ENCODE results near the gene OSBPL7.
A peak's percentile ranks its signal among the peaks of the same experiment; 100 is the strongest.

The OSBPL7 gene

DNA sequence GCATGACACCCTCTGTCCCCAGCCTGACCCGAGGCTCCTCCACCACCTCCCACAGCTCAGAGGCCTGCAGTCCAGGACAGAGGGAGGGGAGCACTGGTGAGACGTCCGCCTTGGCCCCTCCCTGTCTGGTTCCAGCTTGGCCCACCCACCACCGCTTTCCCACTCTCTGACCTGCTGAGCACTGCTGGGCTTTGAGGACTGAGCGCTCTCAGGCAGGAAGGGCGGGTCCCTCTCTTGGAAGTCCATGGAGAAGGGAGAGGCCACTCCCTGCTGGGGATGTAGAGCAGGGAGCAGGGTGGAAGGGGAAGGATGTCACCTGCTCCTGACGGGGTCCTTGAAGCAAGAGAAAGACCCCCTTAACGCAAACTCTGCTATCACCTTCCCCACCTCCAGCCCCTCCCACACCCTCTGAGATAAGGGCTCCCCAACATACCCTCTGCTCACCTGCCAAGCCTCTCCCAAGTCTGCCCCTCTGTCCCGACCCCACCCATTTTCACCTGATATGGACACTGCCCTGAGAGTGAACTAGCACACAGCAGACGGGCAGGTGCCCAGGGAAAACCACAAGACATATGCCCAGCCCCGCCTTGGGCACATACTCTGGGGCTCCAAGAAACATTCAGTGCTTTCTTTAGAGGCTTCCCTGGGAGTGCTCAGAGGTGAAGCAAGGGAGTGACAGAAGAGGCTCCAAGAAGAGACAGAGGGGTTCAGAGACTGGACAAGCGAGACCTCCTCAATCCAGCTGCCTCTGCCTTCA lies 1.4 kb downstream of the OSBPL7 start:
- DNase-seq: no peak

DNA sequence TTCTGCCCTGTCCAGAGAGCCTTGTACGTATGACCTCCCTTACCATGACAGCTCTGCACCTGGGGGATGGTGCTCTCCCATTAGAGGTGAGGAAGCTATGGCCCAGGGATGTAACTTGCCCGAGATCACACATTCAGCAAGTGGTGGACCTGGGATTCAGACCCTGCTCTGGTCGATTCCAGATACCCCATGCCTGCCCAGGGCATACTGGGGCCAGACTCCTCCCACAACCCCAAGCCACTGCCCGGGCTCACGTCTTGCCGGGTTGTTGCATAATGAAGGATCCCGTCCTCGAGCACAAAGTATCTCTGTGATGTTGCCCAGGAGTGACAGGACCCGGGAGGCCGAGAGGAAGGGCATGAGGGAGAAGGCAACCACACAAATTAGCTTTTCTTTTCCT lies 2.1 kb downstream of the OSBPL7 start:
- DNase-seq: no peak

DNA sequence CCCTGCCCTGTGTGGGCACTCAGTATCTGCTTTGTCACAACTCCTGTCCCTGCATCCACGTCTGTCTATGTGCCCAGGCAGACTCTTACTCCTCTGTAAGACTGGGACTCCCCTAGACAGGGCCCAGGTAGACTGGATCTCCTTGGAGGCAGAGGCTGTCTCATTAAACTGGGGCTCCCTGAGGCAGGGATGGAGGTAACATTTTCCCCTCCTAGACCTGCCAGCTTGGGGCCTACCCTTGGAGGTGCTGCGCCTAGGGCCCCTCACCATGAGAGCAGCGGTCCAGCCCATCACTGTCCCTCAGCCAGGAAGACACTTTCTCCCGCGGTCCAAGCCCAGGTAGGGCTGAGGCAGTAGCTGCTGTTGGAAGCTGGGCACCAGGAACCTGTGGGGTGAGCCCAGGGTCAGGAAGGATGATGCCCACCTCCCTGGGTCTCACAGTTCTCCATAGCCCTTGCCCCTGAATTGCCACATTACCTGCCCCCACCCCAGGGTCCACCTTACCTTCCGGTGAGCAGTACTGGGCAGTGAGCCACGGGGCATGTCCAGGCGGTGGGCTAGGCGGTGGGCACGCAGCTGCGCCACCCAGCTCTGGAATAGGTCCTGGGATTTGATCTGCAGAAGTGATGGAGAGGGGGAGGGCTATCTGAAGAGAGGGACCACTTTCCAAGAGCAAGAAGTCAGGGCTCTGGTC lies 3.4 kb downstream of the OSBPL7 start:
- no peak for DNase-seq

DNA sequence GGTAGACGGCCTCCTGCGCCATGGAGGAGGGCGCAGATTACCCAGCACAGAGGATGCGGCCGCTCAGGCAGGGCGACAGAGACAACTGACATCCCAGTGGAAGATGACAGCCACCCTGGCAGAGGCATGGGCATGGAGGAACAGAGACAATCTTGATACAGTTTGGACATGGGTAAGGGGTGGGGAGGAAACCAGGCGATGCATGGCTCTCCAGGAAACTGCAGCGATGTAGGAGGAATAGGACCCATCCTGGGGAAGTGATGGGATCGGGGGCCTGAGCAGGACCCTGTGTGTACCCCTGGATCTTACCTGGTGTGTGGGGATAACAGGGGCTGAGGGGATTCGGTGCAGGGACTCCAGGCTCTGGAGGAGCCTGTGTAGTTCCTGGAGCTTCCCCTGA lies 4.6 kb downstream of the OSBPL7 start:
- no peak for DNase-seq

DNA sequence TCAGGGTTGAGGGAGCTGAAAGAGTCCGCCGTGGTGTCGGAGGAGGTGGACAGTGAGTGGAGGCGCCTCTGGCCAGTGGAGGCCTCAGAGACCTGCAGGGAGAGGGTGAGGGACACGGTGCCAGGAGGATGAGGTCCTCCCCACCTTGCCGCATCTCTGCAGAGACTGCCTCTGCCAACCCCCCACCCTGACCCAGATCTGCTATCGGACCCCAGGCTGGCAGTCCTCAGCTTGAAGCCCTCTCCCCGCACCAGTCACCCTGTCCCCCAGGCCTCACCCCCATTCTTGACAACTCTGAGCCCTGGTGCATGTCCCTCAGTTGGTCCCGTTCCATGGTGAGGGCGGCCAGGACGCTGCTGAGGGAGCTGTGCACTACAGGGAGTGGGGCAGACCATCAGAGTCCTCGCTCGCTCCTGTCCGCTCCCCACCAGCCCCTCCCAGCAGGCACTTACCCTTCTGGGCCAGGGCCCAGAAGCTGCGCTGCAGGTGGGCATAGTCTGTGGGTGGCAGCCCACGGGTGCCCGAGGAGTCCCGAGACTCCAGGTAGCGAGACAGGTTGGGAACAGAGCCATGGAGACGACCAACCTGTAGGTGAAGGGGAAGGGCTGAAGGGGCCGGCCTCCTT lies 5.4 kb downstream of the OSBPL7 start:
- DNase-seq: no peak

DNA sequence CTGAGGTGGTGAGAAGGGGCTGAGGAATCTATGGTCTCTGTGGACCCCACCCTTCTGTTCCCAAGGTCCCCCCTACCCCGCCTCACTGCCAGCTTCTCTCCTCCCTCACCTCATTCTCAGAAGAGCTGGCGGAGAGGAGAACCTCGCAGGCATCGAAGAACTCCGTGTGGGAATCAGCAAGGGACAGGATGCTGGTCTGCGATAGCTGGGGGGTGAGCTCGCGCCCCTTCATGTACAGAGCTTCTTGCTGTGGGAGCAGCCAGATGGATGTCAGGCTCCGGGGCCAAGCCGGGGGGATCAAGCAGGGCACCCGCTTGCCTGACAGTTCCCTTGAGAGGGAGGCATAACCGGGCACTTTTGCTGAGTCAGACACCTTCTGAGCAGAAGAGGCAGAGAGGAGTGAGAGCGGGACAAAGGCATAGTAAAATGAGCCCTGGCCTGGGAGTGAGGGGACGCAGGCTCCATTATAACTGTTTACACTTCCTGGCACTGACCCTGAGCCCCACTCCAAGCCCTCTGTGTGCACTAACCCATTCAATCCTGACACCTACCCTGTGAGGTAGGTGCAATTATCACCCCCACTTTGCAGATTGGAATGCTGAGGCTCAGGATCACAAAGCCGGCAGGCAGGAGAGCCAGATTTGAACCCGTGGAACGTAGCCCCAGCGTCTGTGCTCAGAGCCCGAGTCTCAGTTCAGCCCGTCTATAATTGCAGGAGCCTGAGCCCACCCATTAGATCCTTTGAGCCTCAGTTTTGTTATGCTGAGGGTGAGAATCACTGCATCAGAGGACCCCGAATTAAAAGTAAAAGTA lies 6.3 kb downstream of the OSBPL7 start:
- DNase-seq: no peak

DNA sequence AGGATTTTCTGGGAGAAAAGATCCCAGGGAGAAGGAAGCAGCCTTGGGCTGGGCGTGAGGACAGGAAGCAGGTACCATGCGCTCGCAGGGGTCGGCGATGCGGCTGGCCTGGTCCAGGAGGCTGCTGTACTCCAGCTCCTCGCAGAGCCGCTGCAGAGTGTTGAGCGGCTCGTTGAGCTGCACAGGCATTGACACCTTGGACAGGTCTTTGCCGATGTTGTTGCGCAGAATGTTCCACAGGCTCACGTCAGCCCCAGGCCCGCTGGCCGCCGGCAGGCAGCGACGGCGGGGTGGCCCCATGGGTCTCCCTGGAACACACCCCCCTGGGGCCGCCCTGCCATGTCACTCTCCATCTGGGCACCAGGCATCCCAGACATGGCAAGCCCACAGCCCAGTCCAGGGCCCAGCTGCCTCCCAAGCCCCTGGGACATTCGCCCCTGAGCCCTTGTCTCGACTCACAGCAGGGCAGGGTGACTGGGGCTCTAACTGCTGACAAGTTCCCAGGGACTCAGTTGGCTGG lies 8.0 kb downstream of the OSBPL7 start:
- DNase-seq: no peak

DNA sequence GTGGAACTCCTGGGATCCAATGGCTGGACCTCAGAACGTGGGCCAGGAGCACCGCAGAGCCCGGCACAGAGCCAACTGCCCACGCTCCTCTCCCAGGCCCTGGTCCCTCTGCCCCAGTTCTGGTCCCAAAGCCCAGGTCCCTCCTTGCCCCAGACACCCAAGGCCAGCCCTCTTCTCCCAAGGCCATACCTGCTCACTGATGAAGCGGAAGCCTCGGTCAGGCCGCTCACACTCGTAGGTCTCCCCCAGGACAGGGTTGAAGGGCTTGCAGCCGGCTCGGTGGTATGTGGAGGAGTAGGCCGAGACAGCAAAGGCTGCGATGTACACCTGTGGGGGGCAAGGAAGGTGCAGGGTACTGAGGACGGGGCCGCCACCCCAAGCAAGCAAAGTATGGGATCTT lies 8.5 kb downstream of the OSBPL7 start:
- no peak for DNase-seq

DNA sequence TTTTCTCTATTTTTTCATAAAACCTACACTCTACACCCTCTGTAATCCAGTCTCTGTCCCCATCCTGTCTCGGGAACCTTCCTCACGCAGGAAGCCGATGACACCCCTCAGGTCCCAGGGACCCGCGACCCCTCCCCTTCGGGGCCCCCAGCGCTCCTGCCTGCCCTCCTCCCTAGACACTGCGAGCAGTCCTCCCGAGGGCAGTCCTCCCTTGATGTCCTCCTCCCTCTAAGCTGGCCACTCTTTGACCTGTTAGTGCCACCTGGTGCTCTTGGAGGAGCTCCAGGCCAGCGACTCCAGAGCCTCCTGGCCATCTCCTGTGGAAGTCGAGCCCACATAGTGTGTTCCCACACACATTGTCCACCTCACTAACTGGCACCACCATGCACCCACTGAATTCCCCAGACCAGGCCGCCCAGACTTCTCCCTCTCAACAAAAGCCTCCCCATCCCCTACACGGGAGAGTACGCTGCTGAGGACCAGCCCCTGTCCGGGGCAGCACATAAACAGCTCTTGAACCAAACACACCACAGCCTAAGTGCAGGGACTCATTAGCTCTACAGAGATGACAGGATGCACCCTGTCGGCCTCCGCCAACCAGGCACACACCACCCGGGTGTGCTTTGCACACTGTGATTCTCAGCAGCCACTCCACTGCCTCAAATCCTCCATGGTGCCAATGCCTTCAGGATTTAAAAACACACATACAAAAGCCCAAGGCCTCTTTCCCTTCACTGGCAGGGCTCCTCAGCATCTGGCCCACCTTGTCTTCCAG lies 9.3 kb downstream of the OSBPL7 start:
- DNase-seq: no peak

DNA sequence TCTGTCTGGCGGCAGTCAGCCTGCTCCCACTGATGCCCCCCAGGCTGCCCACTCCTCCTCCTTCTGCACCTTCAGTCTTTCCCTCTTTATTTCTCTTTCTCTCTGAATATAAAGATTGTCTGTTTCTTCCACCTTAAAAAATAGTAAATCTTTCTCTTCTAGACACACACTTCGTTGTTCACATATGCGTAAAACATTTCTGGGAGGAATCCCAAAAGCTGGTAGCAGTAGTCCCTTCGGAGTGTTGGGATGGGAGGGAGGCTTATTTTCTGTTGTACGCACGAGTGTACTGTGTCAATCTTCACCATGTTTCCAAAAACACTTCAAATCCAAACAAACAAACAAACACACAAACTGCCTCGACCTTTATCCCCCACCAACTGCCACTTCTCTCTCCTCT lies 9.9 kb downstream of the OSBPL7 start:
- no peak for DNase-seq

DNA sequence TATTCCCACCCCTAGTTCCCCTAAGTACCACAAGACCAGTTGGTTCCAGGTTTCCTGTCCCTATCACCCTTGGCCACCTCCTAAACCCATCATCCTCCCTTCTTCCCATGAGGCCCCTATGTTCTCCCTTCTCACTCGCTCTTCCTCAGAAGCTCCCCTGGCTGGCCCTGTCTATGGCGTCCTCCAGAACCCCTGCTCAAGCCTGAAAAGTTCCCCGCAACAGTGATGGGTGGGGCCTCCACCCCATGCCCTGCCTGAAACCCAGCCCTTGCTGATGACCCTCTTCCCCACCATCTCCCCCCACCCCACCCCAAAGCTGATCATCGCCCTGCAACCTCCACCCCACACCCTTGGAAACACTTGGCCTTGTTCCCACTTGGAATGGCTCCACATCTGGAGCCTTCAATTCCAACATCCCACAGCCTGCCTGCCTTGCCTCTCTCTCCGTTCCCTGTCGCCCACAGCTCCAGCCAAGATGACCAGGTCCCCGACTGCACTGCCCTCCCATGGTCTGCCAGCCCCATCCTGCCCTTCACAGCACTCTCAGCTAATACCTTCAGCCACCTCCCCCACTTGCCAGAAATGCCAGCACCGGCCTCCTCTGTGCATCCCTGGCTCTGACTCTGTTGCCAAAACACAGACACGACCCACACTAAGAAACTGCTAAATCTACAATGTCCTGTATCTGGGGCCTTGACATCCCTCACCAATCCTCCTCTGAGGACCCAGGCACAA lies 10.5 kb downstream of the OSBPL7 start:
- DNase-seq: no peak

DNA sequence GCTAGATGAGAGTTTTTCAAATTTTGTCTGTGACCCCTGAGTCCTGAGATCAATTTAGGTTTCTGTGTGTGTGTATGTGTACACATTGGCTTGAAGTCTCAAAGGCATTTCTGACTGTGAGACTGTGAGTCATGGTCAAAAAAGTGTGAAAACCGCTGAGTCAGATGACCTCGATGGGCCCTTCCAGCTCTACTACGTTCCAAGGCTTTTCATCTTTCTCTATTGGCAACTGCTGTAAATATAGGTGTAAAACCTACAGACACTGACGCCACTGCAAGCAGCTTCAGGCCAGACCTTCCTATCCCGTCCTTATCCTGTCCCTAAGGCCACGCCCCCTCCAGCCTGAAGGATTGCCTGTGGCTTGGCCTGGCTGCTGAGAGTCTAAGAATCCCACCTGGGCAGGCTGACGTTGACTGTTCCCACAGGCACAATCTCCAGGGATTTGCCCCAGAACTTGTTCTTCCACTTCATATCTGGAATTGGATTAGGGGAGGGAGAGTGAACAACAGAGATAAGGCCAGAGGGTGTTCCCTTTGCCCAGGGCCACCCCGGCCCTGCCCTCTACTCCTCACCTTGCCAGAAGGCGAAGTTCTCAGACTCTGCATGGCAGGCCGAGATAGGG lies 11.3 kb downstream of the OSBPL7 start:
- DNase-seq: peak; percentile 89

DNA sequence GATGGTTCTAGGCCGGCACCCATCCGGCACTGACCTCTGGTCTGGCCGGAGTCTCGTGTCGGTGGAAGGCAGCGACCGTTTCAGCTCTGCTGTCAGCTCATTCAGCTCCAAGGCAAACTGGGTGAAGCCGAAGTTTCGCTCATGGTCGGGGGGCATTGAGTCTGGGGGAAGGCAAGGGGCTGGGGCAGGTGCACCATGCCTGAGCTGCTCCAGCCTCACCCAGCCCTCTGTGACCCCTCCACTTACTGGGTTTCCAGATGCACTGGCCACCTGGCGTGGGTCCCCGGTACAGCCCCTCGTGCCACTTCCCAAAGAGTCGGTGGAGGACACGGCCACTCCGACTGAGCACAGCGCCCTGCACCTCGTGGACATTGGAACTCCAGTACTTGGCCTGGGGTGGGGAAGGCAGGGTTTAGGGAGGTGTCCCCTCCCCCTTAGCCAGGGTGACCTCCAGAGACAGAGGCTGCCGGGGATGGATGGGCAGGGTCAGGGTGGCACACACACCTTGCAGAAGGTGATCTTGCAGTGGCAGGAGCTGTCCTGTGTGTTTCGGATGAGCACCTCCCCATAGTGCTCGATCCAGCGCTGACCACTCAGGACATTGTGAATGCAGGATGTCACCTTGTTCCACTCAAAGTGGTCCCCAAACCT lies 12.6 kb downstream of the OSBPL7 start:
- no peak for DNase-seq

DNA sequence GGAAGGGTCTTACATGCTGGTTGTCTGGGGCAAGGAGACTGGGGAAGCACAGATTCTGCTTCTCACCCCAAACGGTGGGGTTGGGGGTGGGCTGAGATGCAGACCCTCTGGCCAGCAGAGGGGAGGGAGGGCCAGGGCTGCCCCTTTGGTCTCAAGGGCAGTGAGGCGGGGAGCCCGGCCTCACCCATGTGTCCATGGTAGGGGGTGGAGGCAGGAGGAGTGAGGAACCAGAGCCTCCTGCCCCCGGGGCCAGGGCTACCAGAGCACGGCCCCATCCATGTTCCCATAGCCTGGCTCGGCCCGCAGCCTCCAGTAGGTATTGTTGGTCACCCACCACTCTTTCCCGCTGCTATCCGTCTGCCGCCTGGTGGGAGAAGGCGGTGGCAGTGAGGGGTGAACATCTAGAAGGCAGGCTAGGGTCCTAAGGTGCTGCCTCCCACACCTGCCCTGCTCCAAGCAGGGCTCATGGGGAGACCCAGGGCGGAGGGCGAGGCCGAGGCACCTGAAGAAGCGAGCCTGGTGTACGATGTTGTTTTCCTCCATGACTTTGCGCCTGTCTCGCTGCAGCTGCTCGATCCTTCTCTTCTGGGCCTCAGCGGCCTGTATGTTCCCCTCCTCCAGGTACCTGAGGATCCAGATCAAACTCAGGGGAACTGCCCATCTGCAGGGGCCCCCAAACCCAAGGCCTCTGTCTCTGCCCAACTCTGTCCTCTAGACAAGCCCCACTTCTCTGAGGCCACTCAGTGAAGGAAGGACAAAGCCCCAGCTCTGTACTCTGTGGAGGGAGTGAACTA lies 13.4 kb downstream of the OSBPL7 start:
- DNase-seq: no peak

DNA sequence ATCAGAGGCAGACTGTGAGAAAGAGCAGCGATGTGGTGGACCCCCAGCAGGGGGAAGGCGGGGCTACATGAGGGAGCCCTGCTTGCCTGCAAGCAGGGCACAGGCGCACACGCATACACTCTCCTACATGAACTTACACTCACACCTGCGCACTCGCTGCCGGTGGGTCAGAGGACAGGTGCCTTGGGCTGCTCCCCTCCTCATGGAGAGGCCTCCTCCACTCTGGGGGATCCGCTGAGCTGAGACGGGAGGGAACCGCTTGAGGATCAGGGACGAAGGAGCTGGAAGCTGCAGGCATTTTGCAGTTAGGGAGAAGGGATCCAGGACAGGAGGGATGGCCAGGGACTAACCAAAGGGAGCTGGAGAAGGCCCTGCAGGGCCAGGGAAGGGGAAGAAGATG lies 14.2 kb downstream of the OSBPL7 start:
- no peak for DNase-seq

DNA sequence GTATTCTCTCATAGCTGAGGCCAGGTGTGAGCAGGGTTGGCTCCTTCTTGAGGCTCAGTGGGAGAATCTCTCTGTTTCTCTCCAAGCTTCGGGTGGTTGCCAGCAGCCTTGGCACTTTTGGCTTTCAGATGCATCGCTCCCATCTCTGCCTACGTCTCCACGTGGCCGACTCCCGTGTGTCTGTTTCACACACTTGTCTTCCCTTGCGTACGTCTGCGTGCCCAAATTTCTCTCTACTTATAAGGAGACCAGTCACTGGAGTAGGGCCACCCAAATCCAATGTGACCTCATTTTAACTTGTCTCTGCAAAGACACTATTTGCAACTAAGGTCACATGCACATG lies 14.7 kb downstream of the OSBPL7 start:
- no peak for DNase-seq

DNA sequence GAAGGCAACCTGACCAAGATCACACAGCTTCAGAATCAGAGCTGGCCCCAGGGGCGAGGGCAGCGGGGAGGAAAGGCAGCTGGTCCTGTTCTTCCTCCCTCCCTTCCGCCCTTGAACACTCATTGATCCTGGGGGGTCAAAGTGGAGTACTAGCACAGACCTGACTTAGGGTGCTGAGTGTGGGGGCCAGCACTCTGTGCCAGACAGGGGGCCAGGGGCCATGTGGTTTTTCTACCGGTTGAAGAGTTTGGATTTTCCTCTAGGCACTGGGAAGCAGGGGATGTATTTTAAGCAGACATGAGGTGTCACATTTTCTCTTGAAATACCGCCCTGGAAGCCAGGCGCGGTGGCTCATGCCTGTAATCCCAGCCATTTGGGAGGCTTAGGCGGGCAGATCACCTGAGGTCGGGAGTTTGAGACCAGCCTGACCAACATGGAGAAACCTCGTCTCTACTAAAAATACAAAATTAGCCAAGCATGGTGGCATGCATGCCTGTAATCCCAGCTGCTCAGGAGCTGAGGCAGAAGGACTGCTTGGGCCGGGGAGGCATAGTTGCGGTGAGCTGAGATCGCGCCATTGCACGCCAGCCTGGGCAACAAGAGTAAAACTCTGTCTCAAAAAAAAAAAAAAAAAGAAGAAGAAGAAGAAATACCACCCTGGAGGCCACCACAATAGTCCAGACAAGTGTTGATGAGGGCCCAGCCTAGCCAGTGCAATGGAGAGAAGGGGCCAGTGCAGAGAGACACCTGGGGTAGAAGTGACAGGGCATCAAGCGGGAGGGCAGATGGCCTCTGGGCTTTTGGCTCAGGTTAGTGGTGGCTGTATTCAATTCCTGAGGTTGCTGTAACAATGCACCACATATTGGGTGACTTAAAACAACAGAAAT lies 15.3 kb downstream of the OSBPL7 start:
- no peak for DNase-seq

DNA sequence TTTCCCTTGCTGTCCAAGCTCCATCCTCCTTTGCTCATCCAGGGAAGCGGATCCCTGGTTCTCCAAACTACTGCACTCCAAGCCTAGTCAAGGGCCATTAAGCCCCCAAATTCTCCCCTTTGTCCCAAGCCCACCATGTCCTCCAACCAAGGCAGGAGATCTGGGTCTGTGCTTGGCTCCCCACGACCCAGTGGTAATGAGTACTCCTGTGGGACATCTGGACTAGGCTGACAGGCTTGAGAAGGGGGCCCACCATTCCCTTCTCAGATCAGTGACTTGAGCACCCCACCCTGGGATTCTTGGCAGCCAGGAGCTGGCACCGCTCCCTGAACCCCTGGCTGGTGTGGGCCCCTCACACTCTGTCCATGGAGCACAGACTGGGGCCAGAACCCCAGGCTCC lies 17.1 kb downstream of the OSBPL7 start:
- no peak for DNase-seq

DNA sequence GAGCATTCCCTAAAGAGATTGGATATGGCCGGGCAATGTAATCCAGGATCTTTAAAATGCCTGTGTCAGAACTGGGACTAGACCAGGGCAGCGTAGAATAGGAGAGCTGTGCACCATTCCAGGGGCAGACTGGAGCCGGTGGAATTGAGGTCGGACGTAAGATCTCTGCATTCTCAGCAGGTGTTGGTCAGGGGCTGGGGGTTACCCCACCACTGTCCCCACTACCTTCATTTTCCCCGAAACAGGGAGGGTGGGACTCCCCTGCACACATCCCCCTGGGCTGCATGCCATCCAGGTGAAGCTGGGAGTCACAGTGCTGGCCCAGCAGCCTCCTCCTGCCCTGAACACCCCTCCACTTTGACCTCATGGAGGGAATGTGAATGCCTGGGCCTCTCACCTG lies 17.8 kb downstream of the OSBPL7 start:
- no peak for DNase-seq
